ENCODE results near the gene ABCF3.

DNA sequence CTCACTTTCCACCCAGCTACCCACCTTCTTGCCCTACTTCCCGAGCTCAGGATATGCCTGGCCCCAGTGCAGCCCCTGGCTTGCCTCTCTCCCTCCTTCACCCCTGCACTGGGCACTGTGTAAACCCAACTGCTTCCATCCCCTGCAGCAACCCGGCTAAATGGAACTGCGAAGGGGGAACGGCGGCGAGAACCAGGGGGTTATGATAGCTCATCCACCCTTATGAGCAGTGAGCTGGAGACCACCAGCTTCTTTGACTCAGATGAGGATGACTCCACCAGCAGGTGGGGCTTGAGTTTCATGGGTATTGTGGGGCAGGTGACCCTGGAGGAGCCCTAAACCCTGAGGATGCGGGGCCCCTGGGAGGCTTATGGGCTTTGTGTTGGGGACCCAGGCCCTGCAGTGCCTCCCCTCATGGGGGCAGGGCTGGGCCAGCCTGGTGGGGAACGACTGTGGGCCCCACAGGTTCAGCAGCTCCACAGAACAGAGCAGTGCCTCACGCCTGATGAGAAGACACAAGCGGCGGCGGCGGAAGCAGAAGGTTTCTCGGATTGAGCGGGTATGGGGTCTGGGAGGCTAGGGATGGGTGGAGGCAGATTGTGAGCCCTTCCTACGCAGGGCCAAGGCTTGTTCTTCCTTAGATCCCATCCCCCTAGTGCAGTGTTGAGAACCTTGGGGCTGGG is 21.2 kb upstream of the ABCF3 start:
- TF ChIP-seq, protein P1, sequence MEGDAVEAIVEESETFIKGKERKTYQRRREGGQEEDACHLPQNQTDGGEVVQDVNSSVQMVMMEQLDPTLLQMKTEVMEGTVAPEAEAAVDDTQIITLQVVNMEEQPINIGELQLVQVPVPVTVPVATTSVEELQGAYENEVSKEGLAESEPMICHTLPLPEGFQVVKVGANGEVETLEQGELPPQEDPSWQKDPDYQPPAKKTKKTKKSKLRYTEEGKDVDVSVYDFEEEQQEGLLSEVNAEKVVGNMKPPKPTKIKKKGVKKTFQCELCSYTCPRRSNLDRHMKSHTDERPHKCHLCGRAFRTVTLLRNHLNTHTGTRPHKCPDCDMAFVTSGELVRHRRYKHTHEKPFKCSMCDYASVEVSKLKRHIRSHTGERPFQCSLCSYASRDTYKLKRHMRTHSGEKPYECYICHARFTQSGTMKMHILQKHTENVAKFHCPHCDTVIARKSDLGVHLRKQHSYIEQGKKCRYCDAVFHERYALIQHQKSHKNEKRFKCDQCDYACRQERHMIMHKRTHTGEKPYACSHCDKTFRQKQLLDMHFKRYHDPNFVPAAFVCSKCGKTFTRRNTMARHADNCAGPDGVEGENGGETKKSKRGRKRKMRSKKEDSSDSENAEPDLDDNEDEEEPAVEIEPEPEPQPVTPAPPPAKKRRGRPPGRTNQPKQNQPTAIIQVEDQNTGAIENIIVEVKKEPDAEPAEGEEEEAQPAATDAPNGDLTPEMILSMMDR (tag by site-specific recombination; IDR thresholded peaks at IDR 0.05), result no peak
- TF ChIP-seq ZBTB8A (tag by site-specific recombination; IDR thresholded peaks at IDR 0.05), result no peak
- no peak for TF ChIP-seq ZNF10 (tag by site-specific recombination; IDR thresholded peaks at IDR 0.05)
- TF ChIP-seq ZNF558 (tag by site-specific recombination; IDR thresholded peaks at IDR 0.05), result no peak
- TF ChIP-seq, protein P2, sequence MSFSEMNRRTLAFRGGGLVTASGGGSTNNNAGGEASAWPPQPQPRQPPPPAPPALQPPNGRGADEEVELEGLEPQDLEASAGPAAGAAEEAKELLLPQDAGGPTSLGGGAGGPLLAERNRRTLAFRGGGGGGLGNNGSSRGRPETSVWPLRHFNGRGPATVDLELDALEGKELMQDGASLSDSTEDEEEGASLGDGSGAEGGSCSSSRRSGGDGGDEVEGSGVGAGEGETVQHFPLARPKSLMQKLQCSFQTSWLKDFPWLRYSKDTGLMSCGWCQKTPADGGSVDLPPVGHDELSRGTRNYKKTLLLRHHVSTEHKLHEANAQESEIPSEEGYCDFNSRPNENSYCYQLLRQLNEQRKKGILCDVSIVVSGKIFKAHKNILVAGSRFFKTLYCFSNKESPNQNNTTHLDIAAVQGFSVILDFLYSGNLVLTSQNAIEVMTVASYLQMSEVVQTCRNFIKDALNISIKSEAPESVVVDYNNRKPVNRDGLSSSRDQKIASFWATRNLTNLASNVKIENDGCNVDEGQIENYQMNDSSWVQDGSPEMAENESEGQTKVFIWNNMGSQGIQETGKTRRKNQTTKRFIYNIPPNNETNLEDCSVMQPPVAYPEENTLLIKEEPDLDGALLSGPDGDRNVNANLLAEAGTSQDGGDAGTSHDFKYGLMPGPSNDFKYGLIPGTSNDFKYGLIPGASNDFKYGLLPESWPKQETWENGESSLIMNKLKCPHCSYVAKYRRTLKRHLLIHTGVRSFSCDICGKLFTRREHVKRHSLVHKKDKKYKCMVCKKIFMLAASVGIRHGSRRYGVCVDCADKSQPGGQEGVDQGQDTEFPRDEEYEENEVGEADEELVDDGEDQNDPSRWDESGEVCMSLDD (tag by site-specific recombination; IDR thresholded peaks at IDR 0.05), result no peak
- TF ChIP-seq, protein P3, sequence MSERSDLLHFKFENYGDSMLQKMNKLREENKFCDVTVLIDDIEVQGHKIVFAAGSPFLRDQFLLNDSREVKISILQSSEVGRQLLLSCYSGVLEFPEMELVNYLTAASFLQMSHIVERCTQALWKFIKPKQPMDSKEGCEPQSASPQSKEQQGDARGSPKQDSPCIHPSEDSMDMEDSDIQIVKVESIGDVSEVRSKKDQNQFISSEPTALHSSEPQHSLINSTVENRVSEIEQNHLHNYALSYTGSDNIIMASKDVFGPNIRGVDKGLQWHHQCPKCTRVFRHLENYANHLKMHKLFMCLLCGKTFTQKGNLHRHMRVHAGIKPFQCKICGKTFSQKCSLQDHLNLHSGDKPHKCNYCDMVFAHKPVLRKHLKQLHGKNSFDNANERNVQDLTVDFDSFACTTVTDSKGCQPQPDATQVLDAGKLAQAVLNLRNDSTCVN (tag by site-specific recombination; optimal IDR thresholded peaks at IDR 0.05), result no peak
- TF ChIP-seq ZNF140 (tag by site-specific recombination; IDR thresholded peaks at IDR 0.05), result no peak
- no peak for TF ChIP-seq SETDB1 (IDR thresholded peaks at IDR 0.05; ENCODE audit: insufficient read length, low read length)
- TF ChIP-seq, protein P4, sequence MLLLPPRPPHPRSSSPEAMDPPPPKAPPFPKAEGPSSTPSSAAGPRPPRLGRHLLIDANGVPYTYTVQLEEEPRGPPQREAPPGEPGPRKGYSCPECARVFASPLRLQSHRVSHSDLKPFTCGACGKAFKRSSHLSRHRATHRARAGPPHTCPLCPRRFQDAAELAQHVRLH (tag by site-specific recombination; IDR thresholded peaks at IDR 0.05), result no peak
- no peak for TF ChIP-seq ZBTB48 (tag by site-specific recombination; IDR thresholded peaks at IDR 0.05)
- no peak for TF ChIP-seq ZNF324 (tag by site-specific recombination; IDR thresholded peaks at IDR 0.05)
- TF ChIP-seq, protein P5, sequence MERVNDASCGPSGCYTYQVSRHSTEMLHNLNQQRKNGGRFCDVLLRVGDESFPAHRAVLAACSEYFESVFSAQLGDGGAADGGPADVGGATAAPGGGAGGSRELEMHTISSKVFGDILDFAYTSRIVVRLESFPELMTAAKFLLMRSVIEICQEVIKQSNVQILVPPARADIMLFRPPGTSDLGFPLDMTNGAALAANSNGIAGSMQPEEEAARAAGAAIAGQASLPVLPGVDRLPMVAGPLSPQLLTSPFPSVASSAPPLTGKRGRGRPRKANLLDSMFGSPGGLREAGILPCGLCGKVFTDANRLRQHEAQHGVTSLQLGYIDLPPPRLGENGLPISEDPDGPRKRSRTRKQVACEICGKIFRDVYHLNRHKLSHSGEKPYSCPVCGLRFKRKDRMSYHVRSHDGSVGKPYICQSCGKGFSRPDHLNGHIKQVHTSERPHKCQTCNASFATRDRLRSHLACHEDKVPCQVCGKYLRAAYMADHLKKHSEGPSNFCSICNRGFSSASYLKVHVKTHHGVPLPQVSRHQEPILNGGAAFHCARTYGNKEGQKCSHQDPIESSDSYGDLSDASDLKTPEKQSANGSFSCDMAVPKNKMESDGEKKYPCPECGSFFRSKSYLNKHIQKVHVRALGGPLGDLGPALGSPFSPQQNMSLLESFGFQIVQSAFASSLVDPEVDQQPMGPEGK (tag by site-specific recombination; IDR thresholded peaks at IDR 0.05), result no peak
- no peak for TF ChIP-seq ZNF114 (tag by site-specific recombination; IDR thresholded peaks at IDR 0.05)
